HG03159 (cell line): Measurements from ENCODE around the gene SCUBE1.

Source experiments
- ATAC-seq: cut with Tn5 transposase; IDR thresholded peaks from one replicate; pipeline ENCODE4 v1.9.1; 2021; ENCODE audit warnings: mild to moderate bottlenecking, moderate library complexity; ENCODE audit not compliant: unreplicated experiment

Gene SCUBE1

DNA sequence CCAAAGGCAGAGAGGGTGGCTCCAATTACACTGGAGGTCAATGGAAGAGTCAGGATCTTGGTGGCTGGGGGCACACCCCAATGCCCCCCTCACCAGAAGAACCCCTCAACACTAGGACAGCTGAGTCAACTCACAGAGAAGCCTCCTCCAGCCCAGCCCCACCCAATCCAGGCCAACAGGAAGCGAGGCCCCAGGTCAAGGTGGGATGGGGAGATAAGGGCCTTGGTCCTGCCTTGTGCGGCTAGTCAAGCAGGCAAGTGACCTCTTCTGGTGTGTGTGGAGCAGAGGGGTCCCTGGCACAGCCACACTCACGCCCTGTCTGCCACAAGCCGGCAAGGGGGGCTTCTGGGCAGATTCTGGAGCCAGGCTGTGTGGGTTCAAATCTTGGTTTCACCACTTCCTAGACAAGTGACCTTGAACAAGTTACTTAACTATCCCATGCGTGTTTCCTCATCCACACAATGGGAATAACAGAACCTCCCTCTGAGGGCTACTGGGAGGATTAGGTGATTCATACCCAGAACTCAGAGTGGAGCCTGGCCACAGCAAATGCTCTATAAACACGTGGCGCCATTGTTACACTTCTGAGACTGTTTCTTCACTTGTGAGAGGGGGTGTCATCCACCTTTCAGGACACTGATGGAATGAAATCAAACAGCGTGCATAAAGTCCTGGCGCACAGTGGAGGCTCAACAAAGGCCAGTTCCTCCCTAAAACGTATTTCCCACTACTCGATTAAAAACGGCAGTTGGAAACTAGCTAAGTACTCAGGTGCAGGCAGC, 159.5 kb downstream of the SCUBE1 start:
- no peak for ATAC-seq

DNA sequence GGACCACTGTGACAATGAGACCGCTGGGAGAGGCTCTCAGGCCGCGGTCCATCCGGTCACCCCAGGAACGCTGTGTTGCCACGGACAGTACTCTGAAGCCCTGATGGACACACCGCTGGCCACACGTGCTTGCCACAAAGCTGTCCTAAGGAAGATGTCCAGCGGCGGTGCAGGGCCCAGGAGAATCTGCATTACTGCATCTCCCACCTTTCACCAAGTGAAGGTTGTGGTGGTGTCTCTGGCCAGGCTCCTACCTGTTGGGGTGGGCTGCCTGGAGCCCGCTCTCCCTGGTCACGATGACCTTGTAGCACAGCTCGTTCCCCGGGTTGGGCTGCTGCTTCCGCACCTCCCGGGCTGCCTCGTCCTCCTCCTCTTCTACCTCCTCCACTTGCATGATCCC, 160.4 kb downstream of the SCUBE1 start:
- no peak for ATAC-seq

DNA sequence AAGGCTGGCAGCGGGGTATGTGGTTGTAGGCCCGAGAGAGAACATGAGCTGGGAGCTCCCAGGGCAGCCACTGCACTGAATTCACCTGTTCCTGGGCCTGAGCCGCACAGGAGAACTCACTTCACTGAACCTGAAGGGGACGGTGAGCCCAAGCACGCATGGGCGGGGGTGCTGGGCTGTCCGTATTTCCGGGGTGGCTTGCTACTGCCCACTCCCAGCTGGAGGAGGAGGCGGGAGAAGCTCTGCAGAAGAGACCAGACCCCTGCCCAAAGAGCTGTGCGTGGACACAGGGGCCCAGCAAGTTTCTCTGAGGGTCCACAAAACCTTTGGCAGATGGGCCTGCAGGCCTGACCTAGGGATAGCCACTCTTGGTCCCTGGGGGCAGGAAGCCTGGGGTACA, 161.1 kb downstream of the SCUBE1 start:
- ATAC-seq, result no peak

DNA sequence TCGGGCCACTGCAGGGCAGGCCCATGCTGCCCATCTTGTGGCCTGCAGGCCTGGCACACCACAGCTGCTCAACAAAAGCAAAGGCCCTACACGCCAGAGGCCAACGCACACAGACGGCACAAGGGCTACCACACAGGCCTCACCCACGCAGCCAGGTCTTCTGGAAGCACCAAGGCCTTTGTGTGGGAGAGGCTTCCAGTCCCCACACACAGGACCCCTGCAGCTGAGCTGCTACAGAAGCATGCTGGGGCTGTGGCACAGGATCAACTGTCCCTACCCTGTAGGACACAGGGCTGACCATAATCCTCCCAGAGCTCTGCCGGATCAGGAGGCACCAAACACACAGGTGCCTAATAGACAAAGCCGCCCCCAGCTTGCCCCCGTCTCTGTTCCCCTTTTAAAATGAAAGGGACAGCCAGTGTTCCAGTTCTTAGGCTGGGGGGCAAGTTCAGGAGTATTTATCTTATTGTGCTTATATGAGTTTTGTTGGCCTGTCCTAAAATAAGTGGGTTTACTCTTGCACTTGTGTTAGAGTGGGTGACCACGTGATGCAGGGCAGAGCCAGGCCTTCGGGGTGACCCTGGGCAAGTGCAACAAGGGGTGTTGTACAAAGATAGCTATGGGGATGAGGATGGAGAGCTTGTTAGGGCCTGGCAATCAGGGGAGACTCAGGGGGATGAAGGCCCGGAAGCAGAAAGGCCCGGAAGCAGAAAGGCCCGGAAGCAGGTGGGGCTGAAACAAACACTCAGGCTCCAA, 161.7 kb downstream of the SCUBE1 start:
- no peak for ATAC-seq

DNA sequence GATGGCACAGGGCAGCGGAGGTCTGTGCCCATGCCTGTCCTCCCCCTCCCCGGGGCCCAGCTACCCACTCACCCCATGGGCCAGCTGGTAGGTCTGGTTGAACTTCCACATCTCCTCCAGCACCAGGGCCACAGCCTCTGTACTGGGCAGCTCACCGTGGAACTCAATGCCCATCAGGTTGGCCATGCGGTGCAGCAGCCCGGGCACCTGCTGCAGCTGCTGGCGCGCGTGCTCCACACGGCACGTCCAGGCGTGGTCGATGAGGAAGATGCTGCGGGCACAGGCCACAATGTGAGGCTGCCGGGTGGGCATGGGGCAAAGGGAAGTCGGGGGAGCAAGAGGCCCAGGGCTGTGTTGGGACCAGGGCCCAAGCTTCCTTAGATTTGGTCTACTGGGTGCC, 162.5 kb downstream of the SCUBE1 start:
- ATAC-seq, result no peak

DNA sequence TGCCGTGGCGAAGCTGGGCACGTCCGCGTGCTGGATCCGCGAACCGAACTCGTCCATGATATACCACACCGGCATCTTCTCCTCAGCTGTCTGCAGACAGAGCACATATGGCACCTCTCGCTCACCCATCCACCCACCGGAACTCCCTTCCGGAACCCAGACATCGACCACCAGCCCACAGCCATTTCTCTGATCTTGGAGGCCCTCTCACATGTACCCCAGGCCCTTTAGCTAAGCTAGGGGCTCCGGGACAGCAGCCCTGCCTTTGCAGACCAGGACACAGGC, 163.3 kb downstream of the SCUBE1 start:
- ATAC-seq, result no peak

DNA sequence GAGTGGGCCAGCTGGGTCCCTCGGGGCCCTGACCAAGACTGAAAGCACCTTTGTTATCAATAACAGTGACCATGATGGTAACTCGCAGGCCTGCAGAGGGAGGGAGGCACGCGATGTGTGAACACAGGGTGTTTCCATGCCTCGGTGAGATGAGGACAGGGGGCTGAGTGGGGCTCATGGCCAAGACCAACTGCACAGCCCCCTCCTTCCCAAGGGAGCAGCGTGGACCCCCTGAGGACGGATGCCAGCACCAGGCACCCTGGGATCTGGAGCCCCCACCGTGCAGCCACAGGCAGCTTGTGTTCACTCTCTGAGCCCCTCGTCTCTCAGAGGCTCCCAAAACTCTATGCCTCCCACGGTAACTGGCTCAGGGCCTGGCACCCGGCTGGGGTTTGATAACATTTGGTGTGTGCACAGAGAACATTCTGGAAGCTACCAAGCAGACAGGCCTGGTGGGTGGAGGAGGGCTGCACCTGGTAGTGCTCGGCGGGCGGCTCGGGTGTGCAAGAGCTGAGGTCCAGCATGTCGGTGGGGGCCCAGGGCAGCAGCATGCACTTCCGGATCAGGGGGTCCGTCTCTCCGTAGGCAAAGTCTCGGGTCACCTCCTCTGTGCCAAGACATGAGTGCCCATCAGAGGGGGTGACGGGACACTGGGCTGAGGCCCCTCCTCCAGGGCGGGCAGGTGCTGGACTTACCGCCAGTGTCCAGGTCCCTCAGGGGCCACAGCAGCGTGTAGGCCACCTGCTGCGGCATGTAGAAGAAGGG, 163.8 kb downstream of the SCUBE1 start:
- no peak for ATAC-seq

DNA sequence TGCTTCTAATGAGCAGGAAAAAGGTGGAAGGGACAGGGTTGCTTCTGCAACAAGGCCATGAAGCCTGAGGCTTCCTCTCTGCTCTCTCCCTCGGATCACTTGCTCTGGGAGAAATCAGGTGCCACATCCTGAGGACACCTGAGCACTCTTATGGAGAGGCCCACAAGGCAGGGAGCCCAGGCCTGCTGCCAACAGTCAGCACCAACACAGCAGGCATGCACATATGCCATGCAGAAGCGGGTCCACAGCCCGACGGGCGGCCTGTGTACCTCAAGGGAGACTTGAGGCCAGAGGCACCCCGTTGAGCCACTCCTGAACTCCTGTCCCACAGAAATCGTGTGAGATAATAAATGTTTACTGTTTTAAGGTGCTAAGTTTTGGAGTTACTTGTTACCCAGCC, 165.7 kb downstream of the SCUBE1 start:
- no peak for ATAC-seq

DNA sequence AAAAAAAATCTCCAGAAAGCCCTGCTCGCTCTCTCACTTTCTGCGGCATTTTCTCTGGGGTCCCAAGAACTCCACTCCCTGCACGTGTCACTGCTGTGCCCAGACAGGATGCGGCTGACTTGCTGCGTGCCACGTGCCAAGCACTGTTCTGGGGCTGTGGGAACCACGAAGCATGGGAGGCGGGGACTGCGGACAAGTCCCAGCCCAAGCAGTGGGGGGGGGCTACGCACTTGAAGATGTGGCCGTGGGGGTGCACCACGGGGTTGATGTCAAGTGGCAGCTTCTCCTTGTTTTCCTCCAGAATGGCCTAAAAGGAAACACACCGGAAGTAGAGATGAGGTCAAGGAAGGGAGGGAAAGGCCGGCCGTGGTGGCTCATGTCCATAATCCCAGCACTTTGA, 167.1 kb downstream of the SCUBE1 start:
- ATAC-seq, result no peak

DNA sequence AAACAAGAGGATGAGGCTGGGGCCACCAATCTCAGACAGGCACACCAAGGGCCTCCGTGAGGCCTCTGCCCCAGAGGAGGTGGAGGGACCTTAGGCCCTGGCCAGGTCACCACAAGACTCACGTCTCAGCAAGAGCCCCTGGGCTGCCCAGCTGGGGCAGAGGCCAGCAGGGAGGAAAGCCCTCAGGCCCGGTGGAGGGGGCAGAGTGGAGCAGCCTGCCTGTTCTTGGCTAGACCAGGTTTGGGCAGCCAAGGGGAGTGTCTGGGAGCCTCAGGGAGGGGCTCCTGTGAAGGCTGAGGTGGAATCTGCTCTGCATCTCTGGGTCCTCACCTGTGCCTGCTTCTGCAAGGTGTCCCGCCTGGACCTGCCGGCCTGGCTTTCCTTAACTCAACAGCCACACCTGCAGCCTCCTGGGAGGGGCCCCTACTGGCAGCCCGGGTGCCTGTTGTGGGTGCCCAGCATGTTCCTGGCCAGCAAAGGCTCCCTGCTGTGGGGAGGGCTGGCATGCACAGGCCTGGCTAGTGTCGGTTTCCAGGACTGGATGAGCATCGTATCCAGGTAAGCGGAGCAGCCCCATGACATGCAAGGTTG, 168.1 kb downstream of the SCUBE1 start:
- no peak for ATAC-seq

DNA sequence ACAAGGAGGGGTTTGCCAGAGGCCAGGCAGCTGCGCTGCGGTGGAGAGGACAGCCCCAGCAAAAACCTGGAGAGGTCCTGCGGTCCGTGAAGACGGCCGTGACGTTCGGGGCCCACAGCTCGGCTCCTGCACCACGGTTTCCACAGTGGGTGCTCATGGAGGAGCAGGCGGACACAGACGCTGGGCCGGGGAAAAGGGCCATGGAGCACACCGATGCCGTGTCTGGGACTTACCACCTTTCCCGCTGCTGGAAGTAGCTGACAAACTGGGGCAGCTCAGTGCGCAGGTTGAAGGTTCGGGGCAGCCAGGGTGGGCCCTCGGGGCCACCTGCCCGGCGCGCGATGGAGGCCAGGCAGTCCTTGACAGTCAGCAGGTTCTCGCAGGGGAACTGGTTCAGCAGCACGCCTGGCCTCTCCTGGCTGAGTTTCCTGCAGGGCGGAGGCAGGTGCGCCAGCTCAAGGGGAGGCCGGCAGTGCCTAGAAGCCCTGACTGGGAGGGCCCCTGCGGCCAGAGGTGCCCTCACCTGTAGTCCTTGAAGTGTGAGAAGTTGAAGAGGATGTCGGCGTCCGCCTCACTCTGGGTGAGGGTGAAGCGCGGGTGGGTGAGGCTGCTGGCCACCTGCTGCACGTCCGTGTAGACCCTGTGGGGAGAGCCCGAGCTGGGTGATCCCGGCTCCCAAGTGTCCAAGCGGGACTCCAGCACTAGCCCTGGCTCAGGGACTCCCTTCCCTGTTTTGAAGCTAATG, 169.0 kb downstream of the SCUBE1 start:
- no peak for ATAC-seq

DNA sequence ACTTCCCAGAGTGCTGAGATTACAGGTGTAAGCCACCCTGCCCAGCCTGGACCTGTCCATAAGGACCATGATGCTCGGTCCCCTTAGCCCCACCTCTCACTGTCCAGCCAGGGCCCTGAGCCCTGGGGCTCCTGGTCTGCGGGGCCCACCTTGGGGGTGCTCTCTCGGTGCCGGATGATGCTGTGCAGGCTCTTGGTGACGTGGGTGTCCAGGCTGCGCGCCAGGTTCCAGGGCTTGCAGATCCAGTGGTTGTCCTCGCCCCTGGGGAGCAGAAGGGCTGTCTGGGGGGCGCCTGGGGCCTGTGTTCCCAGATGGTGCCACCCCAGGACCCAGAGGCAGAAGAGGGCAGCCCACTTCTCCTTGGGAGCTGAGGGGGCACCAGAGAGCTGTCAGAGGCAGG, 169.6 kb downstream of the SCUBE1 start:
- no peak for ATAC-seq

DNA sequence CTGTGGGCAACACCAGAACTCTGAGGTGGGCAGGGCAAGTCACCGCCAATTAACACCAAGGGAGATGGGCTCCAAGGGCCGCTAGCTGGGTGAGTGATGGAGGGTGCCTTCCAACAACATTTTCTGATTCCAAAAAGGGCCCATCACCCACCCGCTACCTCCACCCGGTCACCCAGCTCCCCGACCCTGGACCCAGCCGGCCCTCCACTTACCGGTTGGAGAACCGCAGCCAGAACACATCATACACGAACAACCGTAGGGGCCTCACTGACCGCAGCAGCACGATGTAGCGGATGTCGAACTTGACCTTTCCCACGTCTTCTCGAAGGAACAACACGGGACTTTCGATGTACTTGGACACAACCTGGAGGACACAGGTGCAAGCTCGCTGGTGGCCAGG, 171.0 kb downstream of the SCUBE1 start:
- no peak for ATAC-seq

DNA sequence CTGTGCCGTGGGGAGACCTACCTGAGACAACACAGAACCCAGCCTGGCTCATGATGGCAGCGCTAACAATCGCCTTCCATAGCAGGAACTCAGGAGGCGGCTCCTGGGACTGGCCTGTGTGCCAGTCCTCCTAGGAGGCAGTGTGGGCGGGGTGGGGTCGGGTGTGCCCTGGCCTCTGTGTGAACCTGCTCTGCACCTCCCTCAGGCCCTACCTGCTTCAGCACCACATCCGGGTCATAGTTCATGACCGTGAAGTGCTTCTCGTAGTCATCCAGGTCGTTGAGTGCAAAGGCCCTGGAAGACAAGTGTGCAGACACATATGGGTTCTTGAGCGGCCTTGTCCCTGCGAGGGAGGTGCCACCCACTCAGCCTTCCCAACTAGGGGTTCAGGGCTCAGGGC, 171.6 kb downstream of the SCUBE1 start:
- no peak for ATAC-seq

DNA sequence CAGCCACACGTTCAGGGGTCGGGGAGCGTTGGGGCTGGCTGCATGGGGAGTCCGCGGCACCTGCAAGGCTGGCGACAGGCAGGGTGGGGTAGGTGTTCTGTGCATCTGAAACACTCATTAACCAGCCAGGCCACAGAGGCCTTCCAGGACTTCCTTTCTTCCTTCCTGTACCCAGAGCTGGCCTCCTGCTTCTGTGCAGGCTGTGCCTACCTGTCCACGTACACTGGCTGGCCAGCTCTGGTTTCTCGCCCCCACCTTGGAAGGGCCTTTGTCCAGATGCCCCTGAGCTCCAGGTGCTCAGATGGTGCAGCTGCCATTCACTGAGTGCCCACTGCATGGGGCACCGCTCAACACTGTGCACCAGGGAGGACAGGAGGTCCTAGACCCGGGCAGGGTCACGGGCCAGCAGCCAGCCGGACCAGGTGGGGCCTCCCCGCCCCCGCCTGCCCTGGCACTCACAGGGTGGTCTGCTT, 172.1 kb downstream of the SCUBE1 start:
- ATAC-seq, result no peak

DNA sequence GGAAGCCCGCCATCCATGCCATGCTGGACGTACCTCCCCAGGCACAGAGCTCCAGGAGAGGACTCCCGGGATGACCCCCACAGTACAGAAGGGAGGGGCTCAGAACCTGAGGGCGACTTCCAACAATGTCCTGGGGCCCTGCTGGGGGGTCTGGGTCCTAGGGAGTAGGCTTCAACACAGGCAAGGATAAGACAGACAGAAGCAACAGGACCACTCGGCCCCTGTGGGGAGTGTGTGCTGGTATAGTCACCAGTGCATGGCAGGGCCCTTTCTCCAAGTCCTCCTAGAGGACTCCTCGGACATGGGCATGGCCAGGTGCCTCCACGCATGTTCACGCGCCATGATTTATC, 173.1 kb downstream of the SCUBE1 start:
- no peak for ATAC-seq

DNA sequence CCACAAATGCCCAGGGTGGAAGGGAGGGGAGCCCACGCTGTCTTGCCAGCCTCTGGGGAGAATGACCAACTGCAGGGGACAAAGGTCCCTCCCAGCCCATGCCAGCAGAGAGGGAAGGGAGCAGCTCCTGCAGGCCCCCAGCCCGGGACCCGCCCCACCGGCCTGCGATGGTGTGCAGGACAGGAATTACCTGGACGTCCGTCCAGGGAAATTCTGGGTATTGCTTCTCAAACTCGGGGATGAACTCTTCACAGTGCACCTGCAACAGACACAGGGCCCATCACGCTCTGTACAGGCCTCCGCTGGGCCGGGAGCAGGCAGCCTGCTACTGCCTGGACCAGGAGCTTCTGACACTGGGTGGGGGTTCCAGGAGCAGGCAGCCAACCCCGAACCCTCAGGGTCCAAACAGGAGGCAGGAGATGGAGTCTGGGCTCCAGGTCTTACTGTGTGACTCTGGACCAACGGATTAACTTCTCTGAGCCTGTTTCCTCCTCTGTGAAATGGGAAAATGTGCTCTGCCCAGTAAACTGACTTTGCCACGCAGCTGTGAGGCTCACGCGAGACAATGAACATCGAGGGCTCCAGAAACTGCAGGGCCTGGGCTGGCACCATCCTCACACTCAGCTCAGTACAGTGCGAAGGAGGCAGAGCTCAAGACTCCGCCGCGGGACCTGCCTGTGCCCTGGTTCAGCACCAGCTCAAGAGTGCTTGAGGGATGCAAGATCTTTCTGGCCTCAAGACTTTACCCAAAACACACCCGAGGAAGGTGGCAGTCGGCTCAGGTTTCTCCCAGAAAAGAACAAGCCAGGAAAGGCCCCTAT, 173.7 kb downstream of the SCUBE1 start:
- no peak for ATAC-seq

DNA sequence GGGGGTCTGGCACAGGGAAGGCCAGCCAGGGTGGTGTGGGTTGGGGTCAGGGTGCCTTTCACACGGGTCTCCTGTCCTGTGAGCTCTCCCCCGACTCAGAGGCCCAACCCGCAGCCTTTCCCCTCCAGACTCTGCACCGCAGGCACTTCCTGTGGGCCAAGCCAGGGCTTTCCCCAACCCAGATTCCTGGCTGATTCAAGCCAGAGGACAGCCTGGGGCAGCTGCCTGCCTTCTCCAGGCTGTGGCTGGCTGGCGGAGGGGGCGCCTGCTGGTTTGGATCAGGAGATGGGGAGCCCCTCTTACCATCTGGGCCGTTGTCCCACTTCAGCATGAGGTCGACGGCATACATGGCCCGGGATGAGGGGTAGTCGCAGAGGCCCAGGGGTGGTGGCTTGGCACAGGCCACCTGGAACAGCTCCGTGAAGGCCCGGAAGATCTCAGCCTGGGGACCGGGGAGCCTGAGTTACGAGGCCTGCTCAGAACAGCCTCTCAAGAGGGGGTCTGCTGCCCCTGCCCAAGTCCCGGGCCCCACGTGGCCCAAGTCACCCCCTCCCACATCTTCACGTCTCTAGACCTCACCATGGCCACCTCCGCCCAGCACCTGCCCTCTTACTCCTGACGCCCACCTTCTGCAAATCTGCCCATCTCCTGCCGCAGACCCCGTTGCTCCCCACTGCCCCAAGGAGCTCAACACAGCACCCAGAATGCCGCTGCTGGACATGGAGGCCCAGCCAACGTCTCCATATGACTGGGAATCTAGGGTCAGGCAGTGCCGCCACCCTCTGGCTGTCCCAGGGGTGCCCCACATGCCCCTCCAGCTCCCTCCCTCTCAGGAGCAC, 174.5 kb downstream of the SCUBE1 start:
- ATAC-seq, result no peak

DNA sequence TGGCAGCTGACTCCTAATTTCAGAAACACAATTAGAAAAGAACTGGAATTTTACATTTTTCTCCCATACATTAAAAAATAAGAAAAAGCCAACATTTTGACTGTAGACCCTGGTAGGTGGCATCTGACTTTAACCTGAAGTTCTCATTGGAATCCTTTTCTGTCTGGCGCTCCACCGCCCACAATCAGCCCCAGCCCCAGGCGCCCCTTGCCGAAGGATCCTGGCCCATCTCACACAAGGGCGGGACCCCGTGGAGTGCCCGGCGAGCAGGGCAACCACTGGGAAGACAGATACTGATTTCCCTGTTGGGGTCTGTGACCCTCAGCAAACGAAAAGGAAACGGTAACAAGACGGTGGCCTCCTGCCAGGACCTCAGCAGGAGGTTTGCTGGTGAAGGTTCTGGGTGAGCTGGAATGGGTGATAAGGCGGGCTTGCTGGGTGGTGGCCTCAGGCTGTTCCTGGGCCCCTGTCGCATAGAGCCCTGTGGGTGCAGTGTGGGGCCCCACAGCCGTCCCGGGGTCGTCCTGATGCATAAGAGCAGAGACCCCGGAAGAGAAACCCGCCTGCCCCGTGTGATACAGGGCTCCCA, 176.1 kb downstream of the SCUBE1 start:
- ATAC-seq, result no peak
